Epithelial cell of esophagus (primary cell): ENCODE measurements around the gene PKN3.

Experiments used
- DNase-seq: peaks from one replicate; pipeline ENCODE4 v3.0.0; 2010; ENCODE audit warnings: low read depth
- H3K4me3 ChIP-seq: 2 replicates; pipeline ENCODE4 v1.5.1; 2011; ENCODE audit warnings: mild to moderate bottlenecking, low read length, control low read depth
- CTCF ChIP-seq: IDR thresholded peaks from 2 replicates; pipeline ENCODE4 v1.5.1; 2011; ENCODE audit warnings: low read depth, mild to moderate bottlenecking, low read length, control low read depth, inconsistent platforms; ENCODE audit not compliant: insufficient read depth; ENCODE audit errors: missing control alignments

Gene PKN3

GRCh38 chr9:128719919-128720605 lies 17.8 kb downstream of the PKN3 start:
- no peak for TF ChIP-seq CTCF
- no peak for DNase-seq
- H3K4me3 ChIP-seq = no peak overlapping the region

- no peak for TF ChIP-seq CTCF
- DNase-seq = no peak
- no peak overlapping the region for H3K4me3 ChIP-seq
These were observed 18.7 kb downstream of the PKN3 start for GRCh38 chr9:128720841-128721486.

GRCh38 chr9:128721487-128722010 lies 19.2 kb downstream of the PKN3 start:
- no peak for TF ChIP-seq CTCF
- no peak overlapping the region for H3K4me3 ChIP-seq
- DNase-seq = no peak

GRCh38 chr9:128722380-128723351 lies 20.4 kb downstream of the PKN3 start:
- no peak for DNase-seq
- no peak for TF ChIP-seq CTCF
- peak overlapping the region; percentile 92 for H3K4me3 ChIP-seq

- no peak for DNase-seq
- H3K4me3 ChIP-seq = peak overlapping the region; percentile 92
- no peak for TF ChIP-seq CTCF
These were observed 21.1 kb downstream of the PKN3 start for GRCh38 chr9:128723352-128723865.

GRCh38 chr9:128723866-128724743 lies 21.8 kb downstream of the PKN3 start, which contains the start of gene ZDHHC12:
TSS of gene ZDHHC12 (minus strand) at chr9:128724127. CDS start at chr9:128724093, 34 bp downstream.
- H3K4me3 ChIP-seq = peak within 1 kb of the TSS; percentile 92
- DNase-seq = peak; percentile 100
- TF ChIP-seq CTCF = no peak
